SK-N-SH (cell line): ENCODE data around the gene DGKD. TPM values are rescaled to one million over a fixed set of nuclear protein-coding genes. Genes with fewer than 3 reads are reported as not detected.
A peak's percentile ranks its signal among the peaks of the same experiment; 100 is the strongest.

Experiments
- CTCF ChIA-PET: fragments of 300-600, 350-600 bp; formaldehyde crosslinking; extraction: SDS; loops from one replicate; lab custom pipeline; 2021; lab: Yijun Ruan, JAX
- POLR2A ChIA-PET: fragments of 350-600 bp; sonication (Branson Sonifier 250); formaldehyde crosslinking; extraction: SDS; loops from one replicate; lab custom pipeline; 2020; ENCODE audit warnings: antibody characterized with exemption, inconsistent platforms; lab: Yijun Ruan, JAX
- DNase-seq: peaks from one replicate; pipeline ENCODE4 v3.0.0; 2012
- H2AFZ ChIP-seq: fragments of 200-600 bp; sonication (generic); 2 replicates; pipeline ENCODE4 v1.8.1; 2016; ENCODE audit warnings: antibody characterized with exemption, mild to moderate bottlenecking, low read depth
- H3F3A ChIP-seq: fragments of 200-600 bp; sonication (generic); replicated peaks from 2 replicates; pipeline ENCODE3; 2016; ENCODE audit warnings: antibody characterized with exemption, mild to moderate bottlenecking; ENCODE audit not compliant: insufficient read depth
- H3K27ac ChIP-seq, 2 experiments: fragments of 200-500 bp in 1 of 2; fragments of 200-600 bp in 1 of 2; sonication (Bioruptor generic) in 1 of 2; sonication (generic), shearing (Covaris generic) in 1 of 2; 2 replicates each; pipeline versions ENCODE4 v1.5.1 to v1.6.1; 2014 to 2016; ENCODE audit warnings: low read depth in 2 of 2, inconsistent platforms in 1 of 2, low read length in 1 of 2, mild to moderate bottlenecking in 1 of 2, mixed read lengths in 1 of 2
- H3K27me3 ChIP-seq: fragments of 200-600 bp; sonication (generic), shearing (Covaris generic); 2 replicates; pipeline ENCODE4 v1.6.1; 2016; ENCODE audit warnings: mixed run types; ENCODE audit not compliant: insufficient read depth
- H3K36me3 ChIP-seq, 2 experiments: fragments of 200-500 bp in 1 of 2; fragments of 200-600 bp in 1 of 2; sonication (Bioruptor generic) in 1 of 2; sonication (generic) in 1 of 2; replicated peaks in 1 of 2; 2 replicates each; pipeline versions ENCODE3 to v1.5.1; 2014 to 2016; ENCODE audit warnings: low read length in 1 of 2, mild to moderate bottlenecking in 1 of 2; ENCODE audit not compliant: insufficient read depth in 2 of 2, control insufficient read depth in 1 of 2
- H3K4me1 ChIP-seq, 2 experiments: fragments of 200-500 bp in 1 of 2; fragments of 200-600 bp in 1 of 2; sonication (Bioruptor generic) in 1 of 2; sonication (generic), shearing (Covaris generic) in 1 of 2; 2 replicates each; pipeline versions ENCODE4 v1.5.1 to v1.6.1; 2014 to 2016; ENCODE audit warnings: low read depth in 1 of 2, low read length in 1 of 2, mixed run types in 1 of 2; ENCODE audit not compliant: insufficient read depth in 2 of 2, control insufficient read depth in 1 of 2
- H3K4me2 ChIP-seq: fragments of 200-600 bp; sonication (generic), shearing (Covaris generic); 2 replicates; pipeline ENCODE4 v1.6.1; 2017; ENCODE audit warnings: mixed run types
- H3K4me3 ChIP-seq, 2 experiments: fragments of 200-500 bp in 1 of 2; fragments of 200-600 bp in 1 of 2; sonication (Bioruptor generic) in 1 of 2; sonication (generic), shearing (Covaris generic) in 1 of 2; 2 replicates each; pipeline versions ENCODE4 v1.5.1 to v1.8.1; 2014 to 2016; ENCODE audit warnings: low read depth in 2 of 2, inconsistent platforms in 1 of 2, low read length in 1 of 2, mild to moderate bottlenecking in 1 of 2, mixed read lengths in 1 of 2, moderate library complexity in 1 of 2
- H3K79me2 ChIP-seq: fragments of 200-600 bp; sonication (generic); 2 replicates; pipeline ENCODE4 v1.8.1; 2017; ENCODE audit warnings: mild to moderate bottlenecking; ENCODE audit not compliant: insufficient read depth
- H3K9ac ChIP-seq: fragments of 200-600 bp; sonication (generic); 2 replicates; pipeline ENCODE4 v1.6.1; 2017; ENCODE audit warnings: mixed run types
- H3K9me2 ChIP-seq: fragments of 200-600 bp; sonication (generic); 2 replicates; pipeline ENCODE4 v1.6.1; 2017; ENCODE audit warnings: mixed run types
- H3K9me3 ChIP-seq: fragments of 200-600 bp; sonication (generic); 2 replicates; pipeline ENCODE4 v1.6.1; 2017; ENCODE audit warnings: mixed run types, mild to moderate bottlenecking, moderate library complexity
- H4K20me1 ChIP-seq: fragments of 200-600 bp; sonication (generic); 2 replicates; pipeline ENCODE4 v1.6.1; 2017; ENCODE audit warnings: mild to moderate bottlenecking, mixed run types; ENCODE audit not compliant: insufficient read depth
- CHD2 ChIP-seq: fragments of 150-350 bp; IDR thresholded peaks from 2 replicates; pipeline ENCODE4 v1.6.1; 2018; ENCODE audit warnings: low read length; ENCODE audit not compliant: partially characterized antibody
- ELF1 ChIP-seq: IDR thresholded peaks from 2 replicates; pipeline ENCODE4 v1.4.0; 2012
- EP300 ChIP-seq, 2 experiments: IDR thresholded peaks; 2 replicates each; pipeline versions ENCODE4 v1.4.0 to v1.6.1; 2012; ENCODE audit warnings: borderline replicate concordance in 1 of 2, low read depth in 1 of 2, low read length in 1 of 2
- EZH2phosphoT487 ChIP-seq: fragments of 200-600 bp; sonication (generic); IDR thresholded peaks from 2 replicates; pipeline ENCODE4 v1.6.1; 2017; ENCODE audit warnings: low read depth, mixed run types, mild to moderate bottlenecking, antibody characterized with exemption, moderate library complexity, borderline replicate concordance
- FOSL2 ChIP-seq: IDR thresholded peaks from 2 replicates; pipeline ENCODE4 v1.4.0; 2012; ENCODE audit warnings: low read depth, mild to moderate bottlenecking, moderate library complexity, borderline replicate concordance
- FOXM1 ChIP-seq: IDR thresholded peaks from 2 replicates; pipeline ENCODE4 v1.4.0; 2012; ENCODE audit warnings: low read depth, mild to moderate bottlenecking
- GATA2 ChIP-seq: sonication (generic); formaldehyde crosslinking; IDR thresholded peaks from 2 replicates; pipeline ENCODE4 v1.5.0; 2020; ENCODE audit warnings: mild to moderate bottlenecking, missing genetic modification reagents
- NFIC ChIP-seq: IDR thresholded peaks from 2 replicates; pipeline ENCODE4 v1.4.0; 2012; ENCODE audit warnings: borderline replicate concordance
- NRF1 ChIP-seq: IDR thresholded peaks from 2 replicates; pipeline ENCODE4 v1.6.1; 2012; ENCODE audit warnings: low read depth, mild to moderate bottlenecking, low read length
- POLR2AphosphoS5 ChIP-seq: IDR thresholded peaks from 2 replicates; pipeline ENCODE4 v1.6.1; 2012; ENCODE audit warnings: low read depth, low read length
- RCOR1 ChIP-seq: fragments of 150-350 bp; IDR thresholded peaks from 2 replicates; pipeline ENCODE4 v1.6.1; 2017; ENCODE audit warnings: antibody characterized with exemption, low read length
- REST ChIP-seq: IDR thresholded peaks from 2 replicates; pipeline ENCODE4 v1.6.1; 2012; ENCODE audit warnings: mild to moderate bottlenecking, low read depth, low read length, moderate library complexity
- WGBS: methylation state at CpG from one replicate; pipeline ENCODE4 v1.1.6; 2017; ENCODE audit warnings: low lambda C conversion rate; 5-methylcytosine and 5-hydroxymethylcytosine counted together
- polyA plus RNA-seq, 3 experiments: library from polyadenylated mRNA; depleted of rRNA; stranded (reverse); fragments of >200 nt; gene quantifications; 2 replicates each; pipeline ENCODE4 v1.2.3, GENCODE V29; 2012
- TF ChIP-seq, protein P1 (sequence below): IDR thresholded peaks from 2 replicates; pipeline ENCODE4; 2012

The DGKD gene
- polyA plus RNA-seq, 1 of the 3 experiments (the other 2 are of a cell fraction), result 21.7 TPM

DNA sequence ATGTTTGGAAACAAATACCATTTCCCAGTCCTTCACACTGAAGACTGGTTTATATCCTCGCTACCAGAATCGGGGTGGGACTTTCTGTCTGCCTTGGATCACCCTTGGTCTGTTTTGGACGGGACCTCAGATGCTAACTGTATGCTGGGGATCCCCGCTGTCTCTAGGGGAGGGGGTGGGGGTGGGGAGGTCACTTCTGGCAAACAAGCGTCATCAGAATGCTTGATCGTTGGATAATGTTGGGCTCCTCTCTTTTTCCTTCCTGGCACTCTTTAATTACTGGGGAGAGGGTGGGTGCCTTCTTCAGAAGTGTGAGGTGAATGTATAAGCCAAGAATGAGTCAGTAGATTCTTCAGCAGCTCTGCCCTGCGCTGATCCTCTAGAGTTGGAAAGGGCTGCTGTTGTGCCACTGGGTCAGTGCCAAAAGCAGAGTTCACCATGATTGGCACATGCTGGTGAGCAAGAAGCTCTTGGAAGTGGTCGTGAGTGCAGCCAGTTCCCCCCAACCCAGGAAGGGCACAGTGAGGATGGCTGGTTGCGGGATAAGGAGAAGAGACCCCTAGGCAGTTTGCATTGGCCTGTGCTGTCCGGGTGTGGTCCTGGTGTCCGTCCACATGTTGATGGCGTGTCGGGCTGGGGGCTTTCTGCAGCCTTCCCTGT is 32.2 kb downstream of the DGKD start:
- no peak overlapping the region for H3K4me3 ChIP-seq
- WGBS, result 65% methylated on average over 10 of the region's 13 CpGs
- peaks cover 44% of the 10 kb centered on the region; the same call in 1 of the 2 replicates for H3K79me2 ChIP-seq
- TF ChIP-seq EZH2phosphoT487, result no peak
- TF ChIP-seq, protein P1, sequence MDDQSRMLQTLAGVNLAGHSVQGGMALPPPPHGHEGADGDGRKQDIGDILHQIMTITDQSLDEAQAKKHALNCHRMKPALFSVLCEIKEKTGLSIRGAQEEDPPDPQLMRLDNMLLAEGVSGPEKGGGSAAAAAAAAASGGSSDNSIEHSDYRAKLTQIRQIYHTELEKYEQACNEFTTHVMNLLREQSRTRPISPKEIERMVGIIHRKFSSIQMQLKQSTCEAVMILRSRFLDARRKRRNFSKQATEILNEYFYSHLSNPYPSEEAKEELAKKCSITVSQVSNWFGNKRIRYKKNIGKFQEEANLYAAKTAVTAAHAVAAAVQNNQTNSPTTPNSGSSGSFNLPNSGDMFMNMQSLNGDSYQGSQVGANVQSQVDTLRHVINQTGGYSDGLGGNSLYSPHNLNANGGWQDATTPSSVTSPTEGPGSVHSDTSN, result peak; percentile 40; the same call in 1 of the 2 replicates
- peak; percentile 38; the same call in 1 of the 2 replicates for TF ChIP-seq FOSL2
- TF ChIP-seq REST, result no peak
- TF ChIP-seq NFIC, result peak; percentile 67
- CTCF ChIA-PET, result interaction anchor here (0.6 to 1.7 kb wide), 2 partner anchors 27 to 57 kb away, joined by 3 to 7 read pairs; no protein-coding TSS in a partner anchor
- H3K9me2 ChIP-seq, result no peaks in the 10 kb centered on the region
- peaks cover 20 to 41% of the 10 kb centered on the region in 2 experiments for H3K4me1 ChIP-seq
- peaks cover 0 to 11% of the 10 kb centered on the region in 2 experiments for H3K36me3 ChIP-seq
- H3K4me2 ChIP-seq, result peak overlapping the region; percentile 40
- no peak overlapping the region for H3K9ac ChIP-seq
- DNase-seq, result no peak
- H3K9me3 ChIP-seq, result no peaks in the 10 kb centered on the region
- H3K27ac ChIP-seq, result peak overlapping the region in 1 of 2 experiments; percentile 83; a peak in 1 of 4 replicates
- POLR2A ChIA-PET, result no interaction called here
- peaks cover 38% of the 10 kb centered on the region for H4K20me1 ChIP-seq
- H3F3A ChIP-seq, result peaks cover 5% of the 10 kb centered on the region
- no peaks in the 10 kb centered on the region for H3K27me3 ChIP-seq
- H2AFZ ChIP-seq, result no peak overlapping the region

GRCh38 chr2:233387225-233387624 is 32.9 kb downstream of the DGKD start:
- CTCF ChIA-PET, result interaction anchor here (0.6 to 1.7 kb wide), 4 partner anchors 19 to 56 kb away, joined by 3 to 7 read pairs (median 3); no protein-coding TSS in a partner anchor

More at GRCh38 chr2:233387225-233387624, 32.9 kb downstream of the DGKD start:
- Histone ChIP-seq H4K20me1 (peaks cover 38% of the 10 kb centered on the region), H3K9me2 (no peaks in the 10 kb centered on the region), H3K4me2 (peak overlapping the region; percentile 40), H3K9ac (no peak overlapping the region), H3K4me3 (no peak overlapping the region), H3K79me2 (peaks cover 37% of the 10 kb centered on the region; the same call in 1 of the 2 replicates), H3K9me3 (no peaks in the 10 kb centered on the region), H2AFZ (no peak overlapping the region), H3K4me1 (peaks cover 20 to 41% of the 10 kb centered on the region in 2 experiments), H3K27ac (peak overlapping the region; percentile 70 to 83), H3F3A (peaks cover 5% of the 10 kb centered on the region), H3K27me3 (no peaks in the 10 kb centered on the region), H3K36me3 (peaks cover 0 to 18% of the 10 kb centered on the region in 2 experiments)
- WGBS, result 89% methylated on average over 13 of the region's 13 CpGs
- POLR2A ChIA-PET, result interaction anchor here (0.6 to 1.3 kb wide), 3 partner anchors 16 to 82 kb away, joined by 3 to 4 read pairs (median 3); no protein-coding TSS in a partner anchor
- DNase-seq, result no peak
- no peak for TF ChIP-seq GATA2
- no peak for TF ChIP-seq RCOR1
- TF ChIP-seq EP300 (IDR thresholded peaks at IDR 0.05; ENCODE audit: borderline replicate concordance in 1 of 2, low read depth in 1 of 2, low read length in 1 of 2), result no peak
- no peak for TF ChIP-seq POLR2AphosphoS5
- TF ChIP-seq CHD2, result no peak
- TF ChIP-seq REST, result no peak
- TF ChIP-seq NRF1, result no peak
- TF ChIP-seq ELF1, result no peak
- no peak for TF ChIP-seq EZH2phosphoT487
- TF ChIP-seq FOXM1, result no peak
